Chondrocyte (in vitro differentiated cells): ENCODE data around the gene RPL27A. TPM values are rescaled to one million over a fixed set of nuclear protein-coding genes. Genes with fewer than 3 reads are reported as not detected.

ENCODE experiments used
- DNase-seq: peaks from one replicate; pipeline ENCODE4 v3.0.0; 2021; ENCODE audit warnings: mixed read lengths, low spot score
- H3K27ac Mint-ChIP-seq: one replicate; pipeline ENCODE4 v1.8.0; 2021; ENCODE audit warnings: mild to moderate bottlenecking, moderate library complexity, mixed read lengths; ENCODE audit not compliant: unreplicated experiment
- H3K27me3 Mint-ChIP-seq: 2 replicates; pipeline ENCODE4 v1.8.0; 2021; ENCODE audit warnings: low read depth, mixed read lengths
- H3K36me3 Mint-ChIP-seq: 2 replicates; pipeline ENCODE4 v1.8.0; 2021; ENCODE audit warnings: low read depth, mixed read lengths
- H3K4me1 Mint-ChIP-seq: 2 replicates; pipeline ENCODE4 v1.8.0; 2021; ENCODE audit warnings: low read depth, mild to moderate bottlenecking, mixed read lengths
- H3K4me3 Mint-ChIP-seq: one replicate; pipeline ENCODE4 v1.8.0; 2021; ENCODE audit warnings: mild to moderate bottlenecking, moderate library complexity, mixed read lengths; ENCODE audit not compliant: unreplicated experiment
- H3K9me3 Mint-ChIP-seq: 2 replicates; pipeline ENCODE4 v1.8.0; 2021; ENCODE audit warnings: low read depth, mixed read lengths
- CTCF ChIP-seq: fragments of 200-600 bp; sonication (generic); IDR thresholded peaks from 2 replicates; pipeline ENCODE4 v1.5.0; 2021; ENCODE audit warnings: antibody characterized with exemption, mild to moderate bottlenecking, moderate library complexity
- total RNA-seq: library from RNA; stranded (reverse); gene quantifications from 3 replicates; pipeline ENCODE4 v1.2.1, GENCODE V29; 2021

RPL27A gene
- total RNA-seq, 1 donor from 2014 or later, result 546 TPM

GRCh38 chr11:8684600-8685290 is 2.2 kb downstream of the RPL27A start:
- no peak for DNase-seq
- Mint-ChIP-seq H3K9me3 (no peaks in the 10 kb centered on the region), H3K4me3 (peak overlapping the region; percentile 95), H3K4me1 (peaks cover 76% of the 10 kb centered on the region), H3K36me3 (peaks cover 36% of the 10 kb centered on the region), H3K27me3 (no peaks in the 10 kb centered on the region), H3K27ac (peak overlapping the region; percentile 98)
- TF ChIP-seq CTCF, result no peak

- Mint-ChIP-seq H3K4me3 (no peak overlapping the region), H3K36me3 (peaks cover 36% of the 10 kb centered on the region), H3K4me1 (peaks cover 80% of the 10 kb centered on the region), H3K9me3 (no peaks in the 10 kb centered on the region), H3K27me3 (no peaks in the 10 kb centered on the region), H3K27ac (peak overlapping the region; percentile 57)
- no peak for DNase-seq
- TF ChIP-seq CTCF, result no peak
These were observed 2.7 kb downstream of the RPL27A start for GRCh38 chr11:8685306-8685705.

DNA sequence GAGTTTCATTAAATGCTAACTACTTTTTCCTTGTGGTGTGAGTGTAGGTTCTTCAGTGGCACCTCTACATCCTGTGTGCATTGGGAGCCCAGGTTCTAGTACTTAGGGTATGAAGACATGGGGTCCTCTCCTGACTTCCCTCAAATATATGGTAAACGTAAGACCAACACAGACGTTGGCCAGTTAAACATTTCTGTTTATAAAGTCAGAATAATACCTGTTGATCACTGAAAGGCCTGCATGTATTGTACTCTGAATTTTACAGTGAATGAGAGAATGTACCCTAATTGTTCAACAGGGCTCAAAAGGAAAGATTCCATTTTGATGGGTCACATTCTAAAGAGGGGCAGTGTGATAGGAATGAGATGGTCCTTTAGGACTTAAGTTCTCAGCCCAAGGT is 3.2 kb downstream of the RPL27A start:
- H3K27ac Mint-ChIP-seq, result peak overlapping the region; percentile 57
- peaks cover 33% of the 10 kb centered on the region for H3K36me3 Mint-ChIP-seq
- no peaks in the 10 kb centered on the region for H3K27me3 Mint-ChIP-seq
- no peak for TF ChIP-seq CTCF
- DNase-seq, result no peak
- H3K4me3 Mint-ChIP-seq, result no peak overlapping the region
- H3K9me3 Mint-ChIP-seq, result no peaks in the 10 kb centered on the region
- H3K4me1 Mint-ChIP-seq, result peaks cover 75% of the 10 kb centered on the region

DNA sequence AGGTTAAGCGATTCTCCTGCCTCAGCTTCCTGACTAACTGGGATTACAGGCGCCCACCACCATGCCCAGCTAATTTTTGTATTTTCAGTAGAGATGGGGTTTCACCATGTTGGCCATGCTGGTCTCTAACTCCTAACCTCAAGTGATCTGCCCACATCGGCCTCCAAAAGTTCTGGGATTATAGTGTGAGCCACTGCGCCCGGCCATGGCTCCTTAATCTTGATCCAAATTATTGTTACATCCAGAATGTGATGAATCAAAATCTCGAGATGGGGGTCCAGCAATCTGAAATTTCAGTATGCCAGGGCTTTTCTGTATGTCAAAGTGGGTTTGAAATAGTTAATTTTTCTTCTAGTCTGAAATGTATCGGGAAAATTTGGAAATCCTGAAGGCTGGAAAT is 3.7 kb downstream of the RPL27A start:
- no peak overlapping the region for H3K4me3 Mint-ChIP-seq
- peak overlapping the region; percentile 63 for H3K27ac Mint-ChIP-seq

More for the DNA sequence above, 3.7 kb downstream of the RPL27A start:
- peaks cover 32% of the 10 kb centered on the region for H3K36me3 Mint-ChIP-seq
- no peak for DNase-seq
- H3K9me3 Mint-ChIP-seq, result no peaks in the 10 kb centered on the region
- no peaks in the 10 kb centered on the region for H3K27me3 Mint-ChIP-seq
- H3K4me1 Mint-ChIP-seq, result peaks cover 72% of the 10 kb centered on the region
- no peak for TF ChIP-seq CTCF
